Breast epithelium (tissue), 4 donors: Measurements from ENCODE around the gene CCDC15. TPM values are rescaled to one million over a fixed set of nuclear protein-coding genes. Genes with fewer than 3 reads are reported as not detected.

Experiments used
- DNase-seq, 2 donors: peaks; one replicate each; pipeline ENCODE4 v3.0.0-alpha.2; 2019; ENCODE audit warnings: low spot score in 2 of 2
- H3K27ac ChIP-seq, 2 donors: fragments of 200-600 bp; sonication (generic) in 1 of 2; one replicate each; pipeline ENCODE4 v1.5.1; 2016 to 2019; ENCODE audit warnings: mild to moderate bottlenecking in 1 of 2
- H3K27me3 ChIP-seq, 2 donors: fragments of 200-600 bp; sonication (generic) in 1 of 2; one replicate each; pipeline versions ENCODE4 v1.5.1 to v1.6.0; 2017 to 2019; ENCODE audit warnings: control low read depth in 1 of 2, mild to moderate bottlenecking in 1 of 2
- H3K36me3 ChIP-seq: fragments of 200-600 bp; one replicate; pipeline ENCODE4 v1.5.1; 2019
- H3K4me1 ChIP-seq, 2 donors: fragments of 200-600 bp; sonication (generic); one replicate each; pipeline ENCODE4 v1.5.1; 2016 to 2019; ENCODE audit warnings: control low read depth in 1 of 2
- H3K4me3 ChIP-seq, 3 donors: fragments of 200-600 bp; sonication (generic); 1 replicate in 2 of 3; 2 replicates in 1 of 3; pipeline ENCODE4 v1.5.1; 2016 to 2019; ENCODE audit warnings: mild to moderate bottlenecking in 3 of 3, moderate library complexity in 2 of 3
- H3K9me3 ChIP-seq, 2 donors: fragments of 200-600 bp; sonication (generic) in 1 of 2; one replicate each; pipeline ENCODE4 v1.5.1; 2016 to 2019; ENCODE audit warnings: control low read depth in 1 of 2
- POLR2A ChIP-seq: fragments of 450-650 bp; IDR thresholded peaks from one replicate; pipeline ENCODE4 v1.6.1; 2016; ENCODE audit warnings: antibody characterized with exemption, mild to moderate bottlenecking, moderate library complexity
- POLR2AphosphoS5 ChIP-seq, 3 donors: sonication (generic); formaldehyde crosslinking; IDR thresholded peaks; one replicate each; pipeline ENCODE4 v1.6.1; 2017; ENCODE audit warnings: antibody characterized with exemption in 3 of 3
- intact Hi-C: fragments of 100-400 bp; cut with DNase I; formaldehyde crosslinking; loops from one replicate; pipeline ENCODE4 v1.15.1; 2023; ENCODE audit warnings: low total_unique reads
- total RNA-seq, 3 donors: library from RNA; depleted of rRNA; stranded (reverse); fragments of >200 nt; gene quantifications; one replicate each; pipeline ENCODE4 v1.1.0, GENCODE V29; 2016
- TF ChIP-seq, protein P1 (sequence below), 3 donors: fragments of 450-650 bp; IDR thresholded peaks; one replicate each; pipeline ENCODE4 v1.5.1; 2016 to 2017; ENCODE audit warnings: antibody characterized with exemption in 3 of 3, mild to moderate bottlenecking in 3 of 3, moderate library complexity in 3 of 3

The CCDC15 gene
- total RNA-seq, 3 donors from 2014 or later, result 2.1 to 4.4 (median 2.6) TPM

DNA sequence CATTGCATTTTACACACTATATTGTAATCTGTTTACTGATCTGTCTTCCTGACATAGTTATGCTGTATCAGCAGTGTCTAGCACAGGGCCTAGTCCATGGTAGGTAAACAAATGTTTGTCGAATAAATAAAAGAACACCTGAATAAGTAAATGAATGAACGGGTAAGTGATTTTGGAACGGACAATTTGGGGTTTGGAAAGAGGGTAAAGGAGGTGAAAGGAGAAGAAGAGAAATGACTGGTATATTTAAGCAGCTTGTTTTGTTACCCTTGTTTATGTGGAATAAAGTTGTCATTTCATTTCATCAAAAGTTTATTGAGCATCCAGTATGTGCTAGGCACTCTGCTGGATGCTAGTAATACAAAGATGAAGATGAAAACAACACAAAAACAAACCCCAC, 35.1 kb upstream of the CCDC15 start, which contains the start of gene HEPN1:
Gene HEPN1, plus strand, starts transcription at position 301 of the 400 bp plus-strand sequence.
- Histone ChIP-seq H3K9me3 (no peaks in the 10 kb centered on the region), H3K27ac (no peak within 1 kb of the TSS), H3K4me3 (no peak within 1 kb of the TSS), H3K36me3 (no peaks in the 10 kb centered on the region), H3K27me3 (no peaks in the 10 kb centered on the region), H3K4me1 (no peaks in the 10 kb centered on the region)
- intact Hi-C loops, result no loop called here
- DNase-seq, result no peak
- TF ChIP-seq POLR2A, result no peak
- no peak for TF ChIP-seq POLR2AphosphoS5 (IDR thresholded peaks at IDR 0.05)
- TF ChIP-seq, protein P1, sequence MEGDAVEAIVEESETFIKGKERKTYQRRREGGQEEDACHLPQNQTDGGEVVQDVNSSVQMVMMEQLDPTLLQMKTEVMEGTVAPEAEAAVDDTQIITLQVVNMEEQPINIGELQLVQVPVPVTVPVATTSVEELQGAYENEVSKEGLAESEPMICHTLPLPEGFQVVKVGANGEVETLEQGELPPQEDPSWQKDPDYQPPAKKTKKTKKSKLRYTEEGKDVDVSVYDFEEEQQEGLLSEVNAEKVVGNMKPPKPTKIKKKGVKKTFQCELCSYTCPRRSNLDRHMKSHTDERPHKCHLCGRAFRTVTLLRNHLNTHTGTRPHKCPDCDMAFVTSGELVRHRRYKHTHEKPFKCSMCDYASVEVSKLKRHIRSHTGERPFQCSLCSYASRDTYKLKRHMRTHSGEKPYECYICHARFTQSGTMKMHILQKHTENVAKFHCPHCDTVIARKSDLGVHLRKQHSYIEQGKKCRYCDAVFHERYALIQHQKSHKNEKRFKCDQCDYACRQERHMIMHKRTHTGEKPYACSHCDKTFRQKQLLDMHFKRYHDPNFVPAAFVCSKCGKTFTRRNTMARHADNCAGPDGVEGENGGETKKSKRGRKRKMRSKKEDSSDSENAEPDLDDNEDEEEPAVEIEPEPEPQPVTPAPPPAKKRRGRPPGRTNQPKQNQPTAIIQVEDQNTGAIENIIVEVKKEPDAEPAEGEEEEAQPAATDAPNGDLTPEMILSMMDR (IDR thresholded peaks at IDR 0.05), result no peak

DNA sequence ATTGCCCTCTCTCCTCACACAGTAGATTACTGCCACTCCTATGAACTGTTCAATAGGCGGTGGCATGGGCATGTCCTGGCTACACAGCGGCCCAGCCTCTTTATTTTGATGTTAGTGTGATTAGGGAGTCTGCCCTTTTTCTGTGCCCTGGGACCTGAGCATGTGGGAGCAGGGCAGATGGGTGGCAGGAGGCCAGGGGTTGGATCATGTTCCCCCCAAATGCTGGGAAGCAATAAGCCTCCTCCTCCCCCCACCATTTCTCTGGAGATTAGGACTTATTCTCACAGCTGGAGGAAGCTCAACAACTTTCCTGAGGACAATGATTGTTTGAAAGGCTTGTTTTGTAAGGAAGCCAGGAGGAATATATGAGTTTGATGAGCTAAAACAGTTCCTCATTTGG, 34.1 kb upstream of the CCDC15 start:
- no peak overlapping the region for H3K27ac ChIP-seq
- intact Hi-C loops, result no loop called here
- H3K36me3 ChIP-seq, result no peaks in the 10 kb centered on the region
- no peaks in the 10 kb centered on the region for H3K4me1 ChIP-seq
- H3K9me3 ChIP-seq, result no peaks in the 10 kb centered on the region
- no peaks in the 10 kb centered on the region for H3K27me3 ChIP-seq
- TF ChIP-seq POLR2AphosphoS5 (IDR thresholded peaks at IDR 0.05), result no peak
- TF ChIP-seq POLR2A, result no peak
- TF ChIP-seq, protein P1 (IDR thresholded peaks at IDR 0.05), result no peak
- no peak overlapping the region for H3K4me3 ChIP-seq
- no peak for DNase-seq

- TF ChIP-seq, protein P1 (IDR thresholded peaks at IDR 0.05), result no peak
- TF ChIP-seq POLR2A (no peak), POLR2AphosphoS5 (IDR thresholded peaks at IDR 0.05) (no peak)
- Histone ChIP-seq H3K36me3 (no peaks in the 10 kb centered on the region), H3K27me3 (no peaks in the 10 kb centered on the region), H3K4me1 (no peaks in the 10 kb centered on the region), H3K27ac (no peak overlapping the region), H3K4me3 (peak overlapping the region in 2 of 3 donors; percentile 41 to 51), H3K9me3 (no peaks in the 10 kb centered on the region)
- intact Hi-C loops, result no loop called here
- DNase-seq, result no peak
Observed at GRCh38 chr11:124920356-124920755, 33.6 kb upstream of the CCDC15 start.

GRCh38 chr11:124920870-124921609, 33.0 kb upstream of the CCDC15 start:
- no peaks in the 10 kb centered on the region for H3K27me3 ChIP-seq
- intact Hi-C loops, result no loop called here
- H3K36me3 ChIP-seq, result no peaks in the 10 kb centered on the region
- H3K9me3 ChIP-seq, result no peaks in the 10 kb centered on the region
- TF ChIP-seq POLR2AphosphoS5 (IDR thresholded peaks at IDR 0.05), result no peak
- TF ChIP-seq POLR2A, result no peak
- TF ChIP-seq, protein P1 (IDR thresholded peaks at IDR 0.05), result no peak
- H3K27ac ChIP-seq, result peak overlapping the region in 1 of 2 donors; percentile 76
- peak in 1 of 2 donors; percentile 43 for DNase-seq
- H3K4me3 ChIP-seq, result peak overlapping the region; percentile 41 to 81 (median 51)
- H3K4me1 ChIP-seq, result no peaks in the 10 kb centered on the region

- no peak overlapping the region for H3K27ac ChIP-seq
- no peaks in the 10 kb centered on the region for H3K9me3 ChIP-seq
- no peak for DNase-seq
- no peak for TF ChIP-seq POLR2A
- TF ChIP-seq, protein P1 (IDR thresholded peaks at IDR 0.05), result no peak
- no peak for TF ChIP-seq POLR2AphosphoS5 (IDR thresholded peaks at IDR 0.05)
- H3K4me3 ChIP-seq, result no peak overlapping the region
- no peaks in the 10 kb centered on the region for H3K36me3 ChIP-seq
- intact Hi-C loops, result no loop called here
- no peaks in the 10 kb centered on the region for H3K27me3 ChIP-seq
- no peaks in the 10 kb centered on the region for H3K4me1 ChIP-seq
Observed at GRCh38 chr11:124922831-124923230, 31.2 kb upstream of the CCDC15 start.
